IMR-90 (cell line): ENCODE data around the gene LRSAM1. TPM values are rescaled to one million over a fixed set of nuclear protein-coding genes. Genes with fewer than 3 reads are reported as not detected.

Source experiments
- ATAC-seq: fragments of 200-7000 bp; cut with Tn5 transposase; 2 replicates; pipeline ENCODE4 v1.9.1; 2020; ENCODE audit warnings: low read depth, mild to moderate bottlenecking, moderate library complexity
- BruUV-seq: library from RNA; stranded (reverse); fragments of 400-500 nt; replicated peaks from 2 replicates; lab custom pipeline; 2021; lab: Mats Ljungman, UMichigan
- CTCF ChIA-PET: fragments of 300-600 bp; formaldehyde crosslinking; extraction: SDS; loops from one replicate; lab custom pipeline; 2021; ENCODE audit warnings: antibody characterized with exemption; lab: Yijun Ruan, JAX
- POLR2A ChIA-PET: fragments of 300-600 bp; sonication (Branson Sonifier 250); formaldehyde crosslinking; loops from one replicate; lab custom pipeline; 2022; ENCODE audit warnings: antibody characterized with exemption; ENCODE audit not compliant: unreplicated experiment; lab: Charles Lee
- DNase-seq: peaks from one replicate; pipeline ENCODE4 v3.0.0; 2013
- H2AFZ ChIP-seq: replicated peaks from 2 replicates; pipeline ENCODE3; 2013; ENCODE audit warnings: low read length, mild to moderate bottlenecking; ENCODE audit not compliant: poor library complexity
- H2AK5ac ChIP-seq: 2 replicates; pipeline ENCODE4 v1.6.1; 2013; ENCODE audit warnings: low read depth, low read length, inconsistent platforms
- H2AK9ac ChIP-seq: replicated peaks from 2 replicates; pipeline ENCODE3; 2013; ENCODE audit warnings: mild to moderate bottlenecking, low read depth, low read length, moderate library complexity; ENCODE audit not compliant: poor library complexity
- H2BK120ac ChIP-seq: 2 replicates; pipeline ENCODE4 v1.6.1; 2013; ENCODE audit warnings: low read depth, low read length, inconsistent platforms
- H2BK15ac ChIP-seq: 3 replicates; pipeline ENCODE4 v1.6.1; 2013; ENCODE audit warnings: low read depth, low read length, inconsistent platforms
- H2BK20ac ChIP-seq: 2 replicates; pipeline ENCODE4 v1.6.1; 2013; ENCODE audit warnings: low read depth, mild to moderate bottlenecking, inconsistent platforms, low read length, moderate library complexity
- H2BK5ac ChIP-seq: 2 replicates; pipeline ENCODE4 v1.6.1; 2013; ENCODE audit warnings: mild to moderate bottlenecking, low read depth, low read length, inconsistent platforms; ENCODE audit not compliant: poor library complexity, severe bottlenecking
- H3K14ac ChIP-seq: replicated peaks from 2 replicates; pipeline ENCODE4 v1.6.1; 2013; ENCODE audit warnings: low read depth, low read length, inconsistent platforms
- H3K18ac ChIP-seq: 2 replicates; pipeline ENCODE4 v1.6.1; 2013; ENCODE audit warnings: low read depth, low read length, control low read depth
- H3K23ac ChIP-seq: 2 replicates; pipeline ENCODE4 v1.6.1; 2013; ENCODE audit warnings: low read depth, low read length, inconsistent platforms
- H3K27ac ChIP-seq: 2 replicates; pipeline ENCODE4 v1.5.1; 2013; ENCODE audit warnings: mild to moderate bottlenecking, control low read depth, low read length; ENCODE audit not compliant: insufficient read depth
- H3K27me3 ChIP-seq: 2 replicates; pipeline ENCODE4 v1.6.1; 2013; ENCODE audit warnings: low read length; ENCODE audit not compliant: control insufficient read depth, insufficient read depth
- H3K36me3 ChIP-seq: 2 replicates; pipeline ENCODE4 v1.6.1; 2013; ENCODE audit warnings: low read length, mixed read lengths; ENCODE audit not compliant: control insufficient read depth, insufficient read depth
- H3K4ac ChIP-seq: 2 replicates; pipeline ENCODE4 v1.6.1; 2013; ENCODE audit warnings: low read depth, low read length, inconsistent platforms
- H3K4me1 ChIP-seq: 2 replicates; pipeline ENCODE4 v1.6.1; 2013; ENCODE audit warnings: low read length, mixed read lengths; ENCODE audit not compliant: control insufficient read depth, insufficient read depth
- H3K4me2 ChIP-seq: 2 replicates; pipeline ENCODE4 v1.6.1; 2013; ENCODE audit warnings: low read depth, mild to moderate bottlenecking, control low read depth, low read length, moderate library complexity
- H3K4me3 ChIP-seq: 2 replicates; pipeline ENCODE4 v1.5.1; 2013; ENCODE audit warnings: low read depth, mild to moderate bottlenecking, control low read depth, low read length, moderate library complexity; ENCODE audit not compliant: insufficient read depth
- H3K56ac ChIP-seq: 2 replicates; pipeline ENCODE4 v1.6.1; 2013; ENCODE audit warnings: low read length, inconsistent platforms; ENCODE audit not compliant: insufficient read depth; ENCODE audit errors: extremely low read depth
- H3K79me1 ChIP-seq, 2 experiments: 2 replicates each; pipeline ENCODE4 v1.6.1; 2013; ENCODE audit warnings: low read length in 2 of 2, inconsistent platforms in 1 of 2, low read depth in 1 of 2
- H3K9ac ChIP-seq: 2 replicates; pipeline ENCODE4 v1.6.1; 2013; ENCODE audit warnings: low read depth, low read length, control low read depth
- H3K9me1 ChIP-seq: 2 replicates; pipeline ENCODE4 v1.6.1; 2013; ENCODE audit warnings: low read length, inconsistent platforms; ENCODE audit not compliant: insufficient read depth
- H3K9me3 ChIP-seq: 2 replicates; pipeline ENCODE4 v1.6.1; 2013; ENCODE audit warnings: low read length; ENCODE audit not compliant: control insufficient read depth, insufficient read depth
- H4K20me1 ChIP-seq: 2 replicates; pipeline ENCODE4 v1.6.1; 2013; ENCODE audit warnings: low read length, inconsistent platforms; ENCODE audit not compliant: insufficient read depth
- H4K5ac ChIP-seq: 2 replicates; pipeline ENCODE4 v1.6.1; 2013; ENCODE audit warnings: mild to moderate bottlenecking, low read depth, low read length, control low read depth
- H4K8ac ChIP-seq, 2 experiments: 2 replicates each; pipeline ENCODE4 v1.6.1; 2013; ENCODE audit warnings: low read depth in 2 of 2, low read length in 2 of 2, control low read depth in 1 of 2, inconsistent platforms in 1 of 2
- H4K91ac ChIP-seq: 2 replicates; pipeline ENCODE4 v1.6.1; 2013; ENCODE audit warnings: low read depth, low read length, inconsistent platforms; ENCODE audit not compliant: insufficient read depth
- BHLHE40 ChIP-seq: fragments of 150-350 bp; IDR thresholded peaks from 2 replicates; pipeline ENCODE4 v1.6.1; 2016; ENCODE audit warnings: mild to moderate bottlenecking, low read depth, low read length
- CHD1 ChIP-seq: IDR thresholded peaks from 2 replicates; pipeline ENCODE4 v1.6.1; 2012; ENCODE audit warnings: low read depth, low read length, improper control_type of control experiment
- CTCF ChIP-seq: conservative IDR thresholded peaks from 2 replicates; pipeline ENCODE4 v1.5.1; 2012; ENCODE audit warnings: mild to moderate bottlenecking, low read depth, low read length, improper control_type of control experiment
- ELK1 ChIP-seq: fragments of 150-350 bp; IDR thresholded peaks from 2 replicates; pipeline ENCODE4 v1.6.1; 2016; ENCODE audit warnings: low read depth, mild to moderate bottlenecking, low read length, moderate library complexity, borderline replicate concordance
- MAFK ChIP-seq: IDR thresholded peaks from 2 replicates; pipeline ENCODE4 v1.6.1; 2012; ENCODE audit warnings: low read depth, low read length, improper control_type of control experiment
- MAZ ChIP-seq: IDR thresholded peaks from 2 replicates; pipeline ENCODE4 v1.6.1; 2012; ENCODE audit warnings: low read depth, mild to moderate bottlenecking, low read length, improper control_type of control experiment, moderate library complexity, borderline replicate concordance
- MXI1 ChIP-seq: IDR thresholded peaks from 2 replicates; pipeline ENCODE4 v1.6.1; 2012; ENCODE audit warnings: low read depth, mild to moderate bottlenecking, low read length, moderate library complexity, borderline replicate concordance
- NFE2L2 ChIP-seq: fragments of 150-350 bp; IDR thresholded peaks from 2 replicates; pipeline ENCODE4 v1.6.1; 2016; ENCODE audit warnings: low read depth, mild to moderate bottlenecking, low read length
- POLR2A ChIP-seq: IDR thresholded peaks from 2 replicates; pipeline ENCODE4 v1.6.1; 2012; ENCODE audit warnings: mild to moderate bottlenecking, low read depth, low read length
- RAD21 ChIP-seq: IDR thresholded peaks from 2 replicates; pipeline ENCODE4 v1.6.1; 2012; ENCODE audit warnings: low read length, improper control_type of control experiment
- RCOR1 ChIP-seq: IDR thresholded peaks from 2 replicates; pipeline ENCODE4 v1.6.1; 2012; ENCODE audit warnings: mild to moderate bottlenecking, low read length, improper control_type of control experiment; ENCODE audit not compliant: insufficient replicate concordance
- RFX5 ChIP-seq: IDR thresholded peaks from 2 replicates; pipeline ENCODE4 v1.8.0; 2012; ENCODE audit warnings: low read depth, mild to moderate bottlenecking, low read length, moderate library complexity
- USF2 ChIP-seq: fragments of 150-350 bp; IDR thresholded peaks from 2 replicates; pipeline ENCODE4 v1.6.1; 2017; ENCODE audit warnings: mild to moderate bottlenecking, antibody characterized with exemption, low read length, low read depth
- WGBS, 2 experiments: methylation state at CpG; one replicate each; pipeline versions ENCODE4 v1.1.5 to v1.1.7; 2013; ENCODE audit warnings: missing lambda C conversion rate in 2 of 2; ENCODE audit not compliant: insufficient read length in 1 of 2; ENCODE audit errors: extremely low coverage in 2 of 2; 5-methylcytosine and 5-hydroxymethylcytosine counted together
- dilution Hi-C: fragments of 300-500 bp; cut with HindIII; formaldehyde crosslinking; loops from one replicate; pipeline ENCODE4 v1.14.3; 2018; ENCODE audit warnings: low sequenced_read_pairs; ENCODE audit not compliant: unreplicated experiment
- in situ Hi-C: fragments of 300-500 bp; cut with MboI; formaldehyde crosslinking; loops from 3 replicates; pipeline ENCODE4 v1.14.3; 2019; ENCODE audit warnings: low sequenced_read_pairs, inconsistent platforms, mixed read lengths
- intact Hi-C: fragments of 100-400 bp; cut with micrococcal nuclease; formaldehyde crosslinking; loops from 2 replicates; pipeline ENCODE4 v1.10.0; 2022
- polyA plus RNA-seq, 3 experiments: library from polyadenylated mRNA; depleted of rRNA; stranded (reverse); fragments of >200 nt; gene quantifications; 2 replicates each; pipeline ENCODE4 v1.2.3, GENCODE V29; 2012; ENCODE audit warnings: low replicate concordance in 1 of 3
- total RNA-seq: library from RNA; depleted of rRNA; stranded (reverse); fragments of >200 nt; gene quantifications from 2 replicates; pipeline ENCODE4 v1.2.3, GENCODE V29; 2012

LRSAM1 gene
- total and polyA plus RNA-seq, 2 of the 4 experiments (the other 2 are of a cell fraction), result 3.0 to 9.3 TPM

GRCh38 chr9:127438394-127438793, 12.9 kb upstream of the LRSAM1 start:
- in situ Hi-C loops (no loop called here), intact Hi-C loops (no loop called here), dilution Hi-C loops (no loop called here)
- H3K23ac ChIP-seq, result no peak overlapping the region
- H2AK9ac ChIP-seq, result no peak overlapping the region
- no peak overlapping the region for H2BK120ac ChIP-seq
- POLR2A ChIA-PET, result no interaction called here
- no peak overlapping the region for H2AFZ ChIP-seq
- H4K91ac ChIP-seq, result no peak overlapping the region
- no peak overlapping the region for H2BK5ac ChIP-seq
- H4K8ac ChIP-seq, result no peak overlapping the region
- no peak overlapping the region for H3K18ac ChIP-seq
- 91% methylated on average over 4 of the region's 9 CpGs; no CpG with 5 or more reads in 1 of the 2 experiments for WGBS, 2 experiments
- DNase-seq (no peak), ATAC-seq (no peak)
- H3K27ac ChIP-seq, result no peak overlapping the region
- H3K79me1 ChIP-seq, result peaks cover 12 to 30% of the 10 kb centered on the region in 2 experiments; a peak in 3 of 4 replicates
- no peak overlapping the region for H2AK5ac ChIP-seq
- no peak overlapping the region for H4K5ac ChIP-seq
- BruUV-seq, result no TSS peak
- H3K14ac ChIP-seq, result no peak overlapping the region
- no peak overlapping the region for H3K4me3 ChIP-seq
- CTCF ChIA-PET, result interaction anchor here (0.6 kb wide), 1 partner anchor 18 kb away, joined by 5 read pairs; no protein-coding TSS in a partner anchor
- no peak overlapping the region for H2BK15ac ChIP-seq
- H3K9me3 ChIP-seq, result no peaks in the 10 kb centered on the region; the same call in 1 of the 2 replicates
- peaks cover 3% of the 10 kb centered on the region for H4K20me1 ChIP-seq
- no peak overlapping the region for H3K4me2 ChIP-seq
- H3K4ac ChIP-seq, result no peak overlapping the region
- TF ChIP-seq RFX5, result no peak
- TF ChIP-seq BHLHE40, result no peak
- TF ChIP-seq RCOR1, result no peak
- no peak for TF ChIP-seq MXI1
- TF ChIP-seq USF2, result no peak
- no peak for TF ChIP-seq ELK1
- no peak for TF ChIP-seq MAFK
- no peak for TF ChIP-seq CHD1
- no peak for TF ChIP-seq POLR2A
- TF ChIP-seq NFE2L2, result no peak
- no peak for TF ChIP-seq CTCF
- TF ChIP-seq RAD21, result no peak
- no peak for TF ChIP-seq MAZ
- no peak overlapping the region for H3K9ac ChIP-seq
- H3K36me3 ChIP-seq, result peaks cover 72% of the 10 kb centered on the region
- H3K4me1 ChIP-seq, result no peaks in the 10 kb centered on the region
- H2BK20ac ChIP-seq, result no peak overlapping the region
- H3K56ac ChIP-seq, result no peak overlapping the region
- H3K27me3 ChIP-seq, result no peaks in the 10 kb centered on the region
- H3K9me1 ChIP-seq, result peaks cover 7% of the 10 kb centered on the region; the same call in 1 of the 2 replicates
